Retinal pigment epithelial cell (primary cell): ENCODE results near the gene SNX14.

Experiments used
- DNase-seq: peaks from one replicate; pipeline ENCODE4 v3.0.0-alpha.2; 2010; ENCODE audit warnings: low read depth
- H3K4me3 ChIP-seq: 2 replicates; pipeline ENCODE4 v1.5.1; 2011; ENCODE audit warnings: mild to moderate bottlenecking, low read length, control low read depth, moderate library complexity
- CTCF ChIP-seq: conservative IDR thresholded peaks from 2 replicates; pipeline ENCODE4 v1.5.1; 2011; ENCODE audit warnings: low read depth, low read length, control low read depth, inconsistent platforms

SNX14 gene

GRCh38 chr6:85476532-85476931, 117.1 kb downstream of the SNX14 start:
- no peak for TF ChIP-seq CTCF
- no peak overlapping the region for H3K4me3 ChIP-seq
- no peak for DNase-seq

DNA sequence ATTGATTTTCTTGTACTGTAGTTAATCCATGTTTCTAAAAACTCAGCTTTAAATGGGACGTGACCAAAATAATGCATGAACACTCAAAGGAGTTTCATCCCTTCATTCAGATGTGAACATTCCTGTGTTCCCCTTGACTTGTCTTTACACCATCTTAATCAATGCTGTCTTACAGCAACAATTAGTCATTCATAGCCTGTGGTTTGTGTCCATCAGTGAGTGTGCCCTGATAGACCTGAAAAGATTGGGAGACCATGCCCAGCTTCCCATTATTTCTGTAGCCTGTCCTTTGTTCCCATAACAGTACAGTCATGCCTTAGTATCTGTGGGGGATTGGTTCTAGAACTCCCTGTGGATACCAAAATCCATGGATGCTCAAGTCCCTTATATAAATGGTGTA, 119.9 kb downstream of the SNX14 start:
- TF ChIP-seq CTCF: no peak
- no peak overlapping the region for H3K4me3 ChIP-seq
- no peak for DNase-seq

- H3K4me3 ChIP-seq: no peak overlapping the region
- DNase-seq: peak; percentile 90
- TF ChIP-seq CTCF: no peak
These were observed 120.9 kb downstream of the SNX14 start for GRCh38 chr6:85472744-85473143.

GRCh38 chr6:85470023-85470410, 123.6 kb downstream of the SNX14 start:
- TF ChIP-seq CTCF: no peak
- no peak overlapping the region for H3K4me3 ChIP-seq
- DNase-seq: no peak

GRCh38 chr6:85469276-85470022, 124.2 kb downstream of the SNX14 start:
- no peak overlapping the region for H3K4me3 ChIP-seq
- TF ChIP-seq CTCF: no peak
- no peak for DNase-seq

- H3K4me3 ChIP-seq: no peak overlapping the region
- DNase-seq: no peak
- no peak for TF ChIP-seq CTCF
These were observed 125.3 kb downstream of the SNX14 start for GRCh38 chr6:85468326-85468725.

DNA sequence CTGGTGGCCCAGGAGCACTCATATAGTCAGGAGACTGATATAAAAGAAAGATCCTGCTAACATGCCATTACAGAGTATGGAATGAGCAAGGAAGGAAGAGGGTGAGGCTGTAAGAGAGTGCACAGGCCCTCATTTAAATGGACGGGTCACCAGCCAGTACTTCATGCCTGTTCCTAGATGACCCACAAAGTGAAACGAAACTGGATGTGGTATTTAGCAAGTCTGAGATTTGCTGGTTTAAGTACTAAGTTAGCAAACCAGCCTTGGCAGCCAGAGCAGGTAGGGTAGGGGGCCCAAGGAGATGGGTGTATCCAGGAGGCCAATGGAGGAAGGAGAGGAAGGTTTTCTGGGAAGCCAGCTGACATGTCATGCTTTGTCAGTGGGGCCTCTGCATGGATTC, 127.9 kb downstream of the SNX14 start:
- H3K4me3 ChIP-seq: no peak overlapping the region
- TF ChIP-seq CTCF: no peak
- no peak for DNase-seq
